SK-N-SH (cell line): ENCODE data around the gene DARS2.

Experiments used
- CHD2 ChIP-seq: fragments of 150-350 bp; IDR thresholded peaks from 2 replicates; pipeline ENCODE4 v1.6.1; 2018; ENCODE audit warnings: low read length; ENCODE audit not compliant: partially characterized antibody
- CTCF ChIP-seq: fragments of 200-600 bp; sonication (generic); IDR thresholded peaks from 2 replicates; pipeline ENCODE4 v1.6.1; 2017; ENCODE audit warnings: antibody characterized with exemption, mild to moderate bottlenecking, moderate library complexity
- EP300 ChIP-seq, 2 experiments: IDR thresholded peaks; 2 replicates each; pipeline versions ENCODE4 v1.4.0 to v1.6.1; 2012; ENCODE audit warnings: borderline replicate concordance in 1 of 2, low read depth in 1 of 2, low read length in 1 of 2
- FOSL2 ChIP-seq: IDR thresholded peaks from 2 replicates; pipeline ENCODE4 v1.4.0; 2012; ENCODE audit warnings: low read depth, mild to moderate bottlenecking, moderate library complexity, borderline replicate concordance
- JUND ChIP-seq: IDR thresholded peaks from 2 replicates; pipeline ENCODE4 v1.4.0; 2012
- MAX ChIP-seq: IDR thresholded peaks from 2 replicates; pipeline ENCODE4 v1.4.0; 2012; ENCODE audit warnings: low read depth
- POLR2AphosphoS5 ChIP-seq: IDR thresholded peaks from 2 replicates; pipeline ENCODE4 v1.6.1; 2012; ENCODE audit warnings: low read depth, low read length
- RAD21 ChIP-seq: IDR thresholded peaks from 2 replicates; pipeline ENCODE4 v1.6.1; 2012; ENCODE audit warnings: mild to moderate bottlenecking, low read length
- REST ChIP-seq: IDR thresholded peaks from 2 replicates; pipeline ENCODE4 v1.6.1; 2012; ENCODE audit warnings: mild to moderate bottlenecking, low read depth, low read length, moderate library complexity
- RFX5 ChIP-seq: IDR thresholded peaks from 2 replicates; pipeline ENCODE4 v1.6.1; 2012; ENCODE audit warnings: mild to moderate bottlenecking, improper control_type of control experiment, low read length
- SMC3 ChIP-seq: IDR thresholded peaks from 2 replicates; pipeline ENCODE4 v1.6.1; 2012; ENCODE audit warnings: low read depth, low read length, improper control_type of control experiment
- TEAD4 ChIP-seq: IDR thresholded peaks from 2 replicates; pipeline ENCODE4 v1.4.0; 2012; ENCODE audit warnings: mild to moderate bottlenecking, borderline replicate concordance; ENCODE audit not compliant: insufficient read depth
- USF2 ChIP-seq: fragments of 150-350 bp; IDR thresholded peaks from 2 replicates; pipeline ENCODE4 v1.6.1; 2017; ENCODE audit warnings: antibody characterized with exemption, low read length, low read depth, borderline replicate concordance
- YY1 ChIP-seq: IDR thresholded peaks from 2 replicates; pipeline ENCODE4 v1.4.0; 2012; ENCODE audit warnings: low read depth, mild to moderate bottlenecking

GRCh38 chr1:173870252-173871075, 46.0 kb downstream of the DARS2 start:
- TF ChIP-seq FOSL2 (no peak), CTCF (no peak), SMC3 (no peak), RAD21 (no peak), TEAD4 (no peak), CHD2 (no peak), EP300 (IDR thresholded peaks at IDR 0.05; ENCODE audit: borderline replicate concordance in 1 of 2, low read depth in 1 of 2, low read length in 1 of 2) (no peak), USF2 (no peak), YY1 (no peak), POLR2AphosphoS5 (no peak), JUND (no peak), MAX (no peak), REST (no peak), RFX5 (no peak)
